IPS DF 4.7 (cell line): ENCODE measurements around the gene CRYZ.
"Not testable (repeated sequence)": the region's sequence is repeated elsewhere in the genome, so short reads cannot be mapped to it uniquely, and the experiment has no call there.

Source experiments
- DNase-seq: peaks from one replicate; pipeline ENCODE4 v3.0.0-alpha.2; 2013; ENCODE audit warnings: low spot score; ENCODE audit errors: extremely low read depth

The CRYZ gene

DNA sequence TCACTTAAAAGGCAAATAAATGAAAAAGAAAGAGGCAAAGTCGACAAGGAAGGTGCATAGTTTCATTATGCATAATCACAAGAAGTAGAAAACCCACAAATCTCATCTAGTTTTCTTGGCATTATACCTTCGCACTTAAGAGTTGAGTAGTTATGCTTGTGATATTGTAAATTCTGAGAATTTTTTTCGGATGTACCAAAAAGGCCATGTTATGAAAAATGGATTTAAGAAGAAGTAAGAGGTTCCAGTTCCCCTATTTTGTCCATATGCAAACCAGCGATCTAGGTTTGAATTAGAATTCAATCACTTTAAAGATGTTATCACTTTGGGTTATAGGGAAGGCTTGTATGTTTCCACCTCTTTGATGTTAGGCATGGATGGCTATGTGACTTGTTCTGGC is 51.4 kb downstream of the CRYZ start:
- no peak for DNase-seq

DNA sequence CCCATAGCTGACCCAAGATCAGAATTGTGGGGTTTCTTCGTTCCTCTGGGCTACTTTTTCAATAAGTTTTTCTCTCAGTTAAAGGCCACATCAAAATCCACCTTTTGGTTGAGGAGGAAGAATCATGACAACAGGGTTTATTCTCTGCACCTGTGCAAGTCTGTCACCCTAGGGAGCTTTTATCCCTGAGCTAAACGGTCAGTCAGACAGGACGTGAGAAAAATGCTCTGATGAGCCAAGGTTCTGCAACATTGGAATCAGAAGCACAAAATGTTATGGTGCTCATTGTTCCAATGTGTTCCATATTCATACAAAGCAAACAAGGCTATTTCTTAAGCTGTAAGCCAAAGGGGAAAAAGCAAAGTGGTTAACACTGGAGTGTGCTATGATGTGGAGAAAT is 51.8 kb downstream of the CRYZ start:
- DNase-seq: no peak

DNA sequence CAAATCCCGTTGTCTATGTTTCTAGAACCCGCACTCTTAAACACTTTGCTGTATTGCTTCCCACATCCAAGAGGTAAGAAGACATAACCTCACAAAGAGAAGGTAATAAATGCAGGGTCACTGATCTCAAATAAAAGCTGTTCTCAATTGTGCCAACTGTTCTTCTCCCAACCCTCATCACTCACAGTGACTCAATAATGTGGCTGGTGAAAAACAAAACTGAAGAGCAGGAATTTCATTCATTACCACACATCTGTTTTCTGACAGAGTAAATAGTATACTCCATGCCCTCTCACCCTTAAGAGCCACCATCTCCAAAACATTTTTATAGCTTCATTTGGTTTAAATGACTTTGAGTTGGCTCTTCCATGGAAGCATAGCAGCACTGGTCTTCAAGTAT is 53.0 kb downstream of the CRYZ start:
- no peak for DNase-seq

DNA sequence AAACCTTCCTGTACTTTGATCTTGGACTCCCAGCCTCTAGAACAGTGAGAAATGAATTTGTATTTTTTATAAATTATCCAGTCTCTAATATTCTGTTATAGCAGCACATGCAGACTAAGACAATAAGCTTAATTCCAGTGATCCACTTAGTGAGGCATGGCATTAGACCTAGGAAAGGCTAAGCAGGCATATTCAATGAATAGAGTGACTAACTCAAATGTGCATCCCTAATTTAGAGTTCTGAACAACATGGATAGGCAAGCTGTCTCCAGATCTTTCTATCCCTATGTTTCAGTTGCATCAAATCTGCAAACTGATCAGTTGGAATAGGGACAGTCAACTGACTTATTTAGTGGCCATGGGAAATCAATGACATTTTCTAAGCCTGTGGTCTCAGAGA is 54.9 kb downstream of the CRYZ start:
- no peak for DNase-seq

DNA sequence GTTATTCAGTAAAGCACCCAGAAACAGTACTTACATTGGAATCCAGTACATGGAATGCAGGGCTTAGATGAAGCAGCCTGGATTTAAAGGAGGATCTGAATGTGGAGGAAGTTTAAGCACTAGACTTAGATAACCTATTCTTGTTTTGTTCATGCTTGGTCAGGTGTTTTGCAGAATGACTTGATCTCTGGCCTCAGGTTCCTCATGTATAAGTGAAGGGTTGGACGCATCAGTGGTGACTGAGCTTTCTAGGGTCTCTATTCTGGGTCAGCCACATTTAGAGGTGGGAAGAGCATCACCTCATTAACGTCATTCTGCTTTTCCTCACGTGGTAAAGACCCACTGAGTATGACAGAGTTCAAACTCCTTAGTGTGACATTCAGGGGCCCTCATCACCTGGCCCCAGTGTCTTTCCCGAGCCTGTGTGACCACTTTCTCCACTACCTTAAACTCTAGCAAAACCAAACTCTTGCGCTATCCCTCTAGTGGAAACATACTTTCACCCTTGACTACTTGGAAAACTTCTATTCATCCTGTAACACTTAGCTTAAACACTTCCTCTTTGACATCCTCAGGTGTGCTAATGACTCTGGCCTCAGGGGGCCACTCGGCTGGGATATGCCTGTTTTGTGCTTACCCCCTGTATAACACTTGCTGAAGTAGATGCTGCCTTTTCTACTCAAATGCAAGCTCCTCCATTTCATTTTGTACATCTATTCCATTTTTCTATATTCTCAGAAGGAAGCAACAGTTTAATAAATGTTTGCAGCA is 58.4 kb downstream of the CRYZ start:
- DNase-seq: no peak

DNA sequence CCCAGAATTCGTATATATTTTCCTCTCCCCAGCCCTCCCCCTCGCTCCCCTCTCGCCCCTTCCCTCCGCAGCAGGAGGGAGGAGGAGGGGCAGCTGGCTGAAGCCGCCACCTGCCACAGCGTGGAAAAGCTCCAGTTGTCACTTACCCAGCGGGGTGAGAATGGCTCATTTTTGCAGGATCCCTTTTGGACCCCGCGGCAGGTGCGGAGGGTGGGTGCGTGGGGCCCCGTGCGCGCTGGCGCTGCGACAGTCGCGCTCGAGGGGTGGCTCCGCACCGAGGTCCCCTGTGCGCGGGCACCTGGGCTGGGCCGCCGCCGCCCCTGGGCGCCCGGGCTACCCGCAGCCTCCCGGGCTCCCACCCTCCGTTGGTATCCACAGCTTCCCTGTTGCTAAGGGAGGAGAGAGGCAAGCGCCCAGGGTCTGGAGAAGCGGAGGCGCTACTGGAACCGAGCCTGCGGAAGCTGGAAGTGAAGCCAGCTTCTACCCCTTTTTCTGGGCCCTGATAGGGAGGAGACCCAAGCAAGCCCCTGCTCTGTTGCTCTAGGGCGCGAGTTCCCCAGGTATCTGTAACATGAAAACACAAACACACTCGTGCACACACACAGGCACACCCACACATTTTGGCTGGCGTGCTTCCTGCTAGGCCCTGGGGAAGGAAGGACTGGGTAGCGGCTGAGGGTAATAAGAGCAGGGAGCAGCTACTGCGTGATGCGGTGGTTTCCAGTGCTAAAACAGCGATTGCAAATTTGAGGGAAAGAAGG is 59.3 kb downstream of the CRYZ start, which contains the start of gene ERICH3:
Gene ERICH3 (minus strand): TSS at position 442 of the 761 bp plus-strand sequence. CDS start 273 bp downstream, at position 169.
- no peak for DNase-seq

DNA sequence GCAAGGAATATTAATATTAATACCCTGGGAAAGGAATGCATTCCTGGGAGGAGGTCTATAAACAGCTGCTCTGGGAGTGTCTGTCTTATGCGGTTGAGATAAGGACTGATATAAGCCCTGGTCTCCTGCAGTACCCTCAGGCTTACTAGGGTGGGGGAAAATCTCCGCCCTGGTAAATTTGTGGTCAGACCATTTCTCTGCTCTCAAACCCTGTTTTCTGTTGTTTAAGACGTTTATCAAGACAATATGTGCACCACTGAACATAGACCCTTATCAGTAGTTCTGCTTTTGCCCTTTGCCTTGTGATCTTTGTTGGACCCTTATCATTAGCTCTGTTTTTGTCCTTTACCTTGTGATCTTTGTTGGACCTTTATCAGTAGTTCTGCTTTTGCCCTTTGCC is 62.0 kb downstream of the CRYZ start:
- not testable (repeated sequence) for DNase-seq
